ENCODE data around the gene ZNF684.
"Not testable (repeated sequence)": the region's sequence is repeated elsewhere in the genome, so short reads cannot be mapped to it uniquely, and the experiment has no call there.

The ZNF684 gene

DNA sequence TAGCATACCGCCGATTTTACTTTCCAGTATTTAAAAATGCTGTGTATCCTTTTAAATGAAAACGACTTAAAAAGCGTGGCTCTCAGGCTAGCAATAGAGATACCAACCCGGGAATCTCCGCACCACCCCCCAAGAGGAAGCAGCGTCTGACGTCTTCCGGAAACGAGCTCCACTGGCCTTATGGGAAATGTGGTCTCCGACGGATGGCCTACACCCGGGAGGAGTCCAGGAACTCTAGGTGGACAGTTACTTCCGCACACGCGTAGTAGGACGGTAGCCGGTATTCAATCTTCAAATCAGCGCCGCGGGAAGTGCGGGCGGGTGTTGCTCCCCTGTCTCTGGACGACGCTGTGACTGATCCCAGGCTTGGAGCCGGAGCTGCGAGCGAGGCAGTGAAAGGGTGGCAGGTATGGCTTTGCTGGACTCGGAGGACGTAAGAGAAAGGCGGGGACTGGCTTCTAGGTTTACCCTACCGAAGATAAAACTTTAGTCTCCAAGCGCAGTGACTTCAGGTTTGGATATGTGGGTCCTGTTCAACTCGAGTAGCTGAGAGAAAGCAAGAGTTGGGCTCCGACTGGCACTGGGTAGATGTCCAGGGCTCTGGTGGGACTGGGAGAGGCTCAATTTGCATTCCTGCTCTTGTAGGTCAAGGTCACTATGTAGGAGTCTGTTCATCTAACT is at the start of gene ZNF684:
ZNF684 (plus strand) TSS at position 257 of the 681 bp plus-strand sequence. CDS start 1,530 bp downstream, outside the sequence.
- DNase-seq (ENCODE audit: low spot score): peak; percentile 89

DNA sequence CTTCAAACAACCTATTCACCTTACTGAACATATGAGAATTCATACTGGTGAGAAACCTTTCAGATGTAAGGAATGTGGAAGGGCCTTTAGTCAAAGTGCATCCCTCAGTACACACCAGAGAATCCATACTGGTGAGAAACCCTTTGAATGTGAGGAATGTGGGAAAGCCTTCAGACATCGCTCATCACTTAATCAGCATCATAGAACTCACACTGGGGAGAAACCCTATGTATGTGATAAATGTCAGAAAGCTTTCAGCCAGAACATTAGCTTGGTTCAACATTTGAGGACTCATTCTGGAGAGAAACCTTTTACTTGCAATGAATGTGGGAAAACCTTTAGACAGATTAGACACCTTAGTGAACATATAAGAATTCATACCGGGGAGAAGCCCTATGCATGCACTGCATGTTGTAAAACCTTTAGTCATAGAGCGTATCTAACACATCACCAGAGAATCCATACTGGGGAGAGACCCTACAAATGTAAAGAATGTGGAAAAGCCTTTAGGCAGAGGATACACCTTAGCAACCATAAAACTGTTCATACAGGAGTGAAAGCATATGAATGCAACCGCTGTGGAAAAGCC is 36.0 kb upstream of the ZNF684 start:
- DNase-seq (ENCODE audit: low spot score): no peak

DNA sequence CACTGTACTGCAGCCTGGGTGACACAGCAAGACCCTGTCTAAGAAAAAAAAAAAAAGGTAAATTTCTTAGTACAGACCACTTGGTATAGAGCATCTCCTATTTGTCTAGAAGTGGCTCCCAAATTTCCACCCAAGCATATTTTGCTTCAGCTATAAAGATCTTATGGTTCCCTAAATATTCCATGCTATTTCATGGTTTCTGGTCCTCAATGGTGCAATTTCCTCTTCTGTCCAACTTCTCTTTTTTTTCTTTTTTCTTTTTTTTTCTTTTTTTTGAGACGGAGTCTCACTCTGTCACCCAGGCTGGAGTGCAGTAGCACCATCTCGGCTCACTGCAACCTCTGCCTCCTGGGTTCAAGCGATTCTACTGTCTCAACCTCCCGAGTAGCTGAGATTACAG is 28.8 kb upstream of the ZNF684 start:
- not testable (repeated sequence) for DNase-seq (ENCODE audit: low spot score)

DNA sequence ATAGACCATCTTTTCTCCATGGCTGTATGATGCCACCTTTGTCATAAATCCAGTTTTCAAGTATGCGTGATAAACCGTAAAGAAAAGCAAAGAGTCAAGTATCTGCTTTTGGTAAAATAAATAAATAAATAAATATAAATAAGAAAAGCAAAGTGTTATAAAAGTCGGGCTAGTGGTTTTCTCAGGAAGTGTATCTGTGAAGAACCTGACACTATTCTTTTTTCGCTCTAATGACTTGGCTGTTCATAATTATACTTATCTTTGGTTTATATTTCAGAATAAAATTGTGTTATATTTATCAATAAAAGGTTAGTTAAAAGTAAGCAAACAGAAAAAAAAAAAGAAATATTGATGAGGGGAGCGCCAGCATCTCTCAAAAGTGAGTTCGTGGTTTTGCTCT is 23.5 kb upstream of the ZNF684 start:
- DNase-seq (ENCODE audit: low spot score): no peak

DNA sequence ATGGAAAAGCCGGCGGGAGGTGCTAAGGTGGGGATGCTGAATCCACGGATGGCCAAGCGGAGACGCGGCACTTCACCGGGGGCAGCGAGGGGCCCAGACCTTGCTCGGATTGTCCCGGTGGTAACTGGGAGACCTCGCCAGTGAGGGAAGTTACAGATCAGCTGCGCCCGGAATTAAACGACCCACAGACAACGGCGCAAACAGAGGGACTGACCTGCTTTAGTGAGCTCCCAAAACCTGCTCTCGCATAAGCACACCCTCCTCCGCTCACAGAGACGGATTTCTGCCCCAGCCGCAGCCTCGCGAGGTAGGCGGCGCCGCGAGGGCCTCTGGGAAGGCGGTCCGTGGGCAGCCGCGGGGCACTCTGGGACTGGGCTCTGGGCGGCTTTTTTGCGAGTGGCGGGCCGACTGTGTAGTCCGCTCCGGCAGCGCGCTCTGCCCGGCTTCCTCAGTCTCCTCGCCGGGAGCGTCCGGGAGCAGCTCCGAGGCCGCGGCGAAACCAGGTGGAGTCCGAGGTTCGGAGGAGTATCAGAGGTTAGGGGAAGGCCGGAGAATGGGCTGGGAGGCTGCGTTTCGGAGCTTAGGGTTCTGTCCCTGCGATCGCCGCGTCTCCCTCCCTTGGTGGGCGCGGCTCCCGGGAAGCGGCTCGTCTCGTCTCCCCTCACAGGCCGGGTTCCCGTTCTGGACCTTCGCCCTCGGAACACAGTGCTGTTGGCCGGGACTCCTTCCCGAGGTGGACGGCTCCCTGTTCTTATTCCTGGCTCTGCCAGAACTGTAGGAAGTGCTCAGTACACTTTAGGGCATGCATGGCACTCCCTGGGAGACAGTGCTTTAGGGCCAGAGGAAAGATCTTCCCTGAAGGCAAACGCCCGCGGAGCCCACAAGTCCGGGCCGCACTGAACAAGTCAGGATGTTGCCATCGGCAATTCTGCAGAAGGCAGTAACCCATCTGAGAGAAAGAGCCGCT is 22.8 kb upstream of the ZNF684 start, which contains the start of gene EXO5:
EXO5 (plus strand) TSS at position 393 of the 967 bp plus-strand sequence. CDS start 5,778 bp downstream, outside the sequence.
- peak; percentile 79 for DNase-seq (ENCODE audit: low spot score)

DNA sequence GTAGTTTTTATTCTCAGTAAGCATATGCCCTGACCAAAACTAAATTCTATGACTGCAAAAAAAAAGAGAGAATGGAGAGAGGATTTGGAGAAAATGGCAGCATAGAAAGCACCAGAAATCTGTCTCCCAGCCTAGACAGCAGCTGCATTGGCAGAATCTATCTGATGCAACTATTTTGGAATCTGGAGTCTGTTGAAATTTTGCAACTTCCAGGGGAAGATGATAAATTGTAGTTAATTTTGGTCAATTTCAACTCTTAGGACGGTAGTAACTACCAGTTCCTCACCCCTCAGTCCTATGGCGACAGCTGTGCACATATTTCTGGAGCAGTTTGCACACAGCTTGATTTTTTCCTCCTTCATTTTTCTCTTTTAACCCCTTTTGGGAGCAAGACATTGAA is 11.9 kb upstream of the ZNF684 start:
- no peak for DNase-seq (ENCODE audit: low spot score)

DNA sequence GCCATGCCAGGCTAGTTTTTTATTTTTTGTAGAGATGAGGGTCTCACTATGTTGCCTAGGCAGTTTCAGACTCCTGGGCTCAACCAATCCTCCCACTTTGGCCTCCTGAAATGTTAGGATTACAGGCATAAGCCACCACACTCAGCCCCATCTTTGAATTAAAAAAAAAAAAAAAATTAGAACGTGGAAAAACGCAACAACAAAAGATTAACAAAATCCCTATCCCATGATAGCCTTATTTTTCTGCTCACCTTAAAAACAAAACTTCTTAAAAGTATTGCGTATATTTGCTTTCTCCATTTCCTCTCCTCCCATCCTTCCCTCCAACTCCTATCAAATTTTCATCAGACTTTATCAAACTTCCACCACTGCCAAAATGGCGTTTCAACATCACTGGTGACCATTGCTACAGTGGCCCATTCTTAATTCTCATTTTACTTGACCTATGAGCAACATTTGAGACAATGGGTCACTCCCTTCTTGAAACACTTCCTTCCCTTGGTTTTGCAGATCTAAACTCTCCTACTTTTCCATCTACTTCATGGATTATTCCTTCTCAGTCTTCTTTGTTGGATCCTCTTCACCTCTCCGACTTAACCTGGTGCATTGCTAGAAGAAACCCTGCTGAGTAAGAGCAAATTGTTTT is 579 bp upstream of the ZNF684 start:
- DNase-seq (ENCODE audit: low spot score): peak; percentile 8

DNA sequence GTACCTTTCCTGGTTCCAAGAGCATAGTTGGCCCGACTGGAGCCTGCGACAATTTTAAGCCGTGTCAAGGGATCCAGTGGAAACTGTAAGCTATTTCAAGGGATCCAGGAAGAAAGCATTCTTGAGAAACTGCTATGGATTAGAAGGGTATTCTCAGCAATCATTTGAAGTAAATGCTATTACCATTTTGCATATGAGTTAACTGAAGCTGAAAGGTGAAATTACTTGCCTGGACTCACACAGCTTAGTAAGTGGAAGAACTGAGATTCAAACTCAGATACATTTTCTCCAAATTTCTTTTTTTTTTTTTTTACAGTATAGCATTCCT is 589 bp downstream of the ZNF684 start:
- DNase-seq (ENCODE audit: low spot score): peak; percentile 9

DNA sequence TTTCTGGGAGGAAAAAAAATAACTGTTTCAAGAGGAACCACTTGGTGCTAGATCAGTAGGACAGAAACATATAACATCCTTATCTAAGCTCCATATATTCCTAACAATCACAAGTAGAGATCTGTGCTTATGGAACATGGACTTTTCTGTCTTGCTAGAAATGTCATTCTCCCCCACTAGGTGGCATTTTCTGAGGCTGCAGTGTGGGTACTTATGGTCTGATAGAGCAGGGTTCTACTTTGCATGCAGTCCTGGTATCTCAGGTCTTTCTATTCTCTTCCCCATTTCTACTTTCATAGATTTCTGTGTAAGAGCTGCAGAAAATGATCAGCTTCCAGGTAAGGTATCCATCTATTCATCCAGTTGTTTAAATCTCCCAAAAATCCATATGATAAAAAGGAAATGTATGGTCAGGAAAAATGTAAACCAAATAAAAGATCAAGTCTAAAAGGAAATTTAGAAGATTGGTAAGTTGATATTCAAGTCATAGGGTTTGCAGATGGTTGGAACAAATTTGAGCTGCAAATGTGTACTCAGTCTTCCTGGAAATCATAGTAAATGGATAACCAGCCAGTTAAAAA is 1.5 kb downstream of the ZNF684 start:
- DNase-seq (ENCODE audit: low spot score): peak; percentile 77

DNA sequence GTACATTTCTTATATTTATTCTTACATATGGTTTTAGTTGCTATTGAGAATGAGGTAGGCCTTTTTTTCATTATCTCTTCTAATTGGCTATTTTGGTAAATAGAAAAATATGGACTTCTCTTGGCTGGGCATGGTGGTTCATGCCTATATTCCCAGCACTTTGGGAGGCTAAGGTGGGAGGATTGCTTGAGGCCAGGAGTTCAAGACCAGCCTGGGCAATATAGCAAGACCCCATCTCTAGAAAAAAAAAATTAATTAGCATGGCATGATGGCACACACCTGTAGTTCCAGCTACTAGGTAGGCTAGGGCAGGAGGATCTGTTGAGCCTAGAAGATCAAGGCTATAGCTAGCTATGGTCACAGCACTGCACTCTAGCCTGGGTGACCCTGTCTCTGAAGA is 3.2 kb downstream of the ZNF684 start:
- DNase-seq (ENCODE audit: low spot score): no peak

DNA sequence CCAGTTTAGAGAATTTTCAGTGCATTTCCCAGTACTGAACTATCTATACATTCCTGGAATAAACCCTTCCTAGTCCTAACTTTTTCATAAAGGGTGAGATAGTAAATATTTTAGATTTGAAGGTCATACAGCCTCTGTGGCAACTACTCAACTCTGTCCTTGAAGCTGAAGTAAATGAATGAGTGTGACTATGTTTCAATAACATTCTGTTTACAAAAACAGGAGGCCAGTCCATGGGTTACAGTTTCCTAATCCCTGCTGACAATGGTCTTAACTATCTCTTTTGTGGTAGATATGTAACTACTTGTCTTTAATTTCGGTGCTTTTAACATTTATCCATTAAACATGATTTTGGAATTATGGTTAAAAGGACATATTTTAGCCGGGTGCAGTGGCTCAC is 4.3 kb downstream of the ZNF684 start:
- no peak for DNase-seq (ENCODE audit: low spot score)

DNA sequence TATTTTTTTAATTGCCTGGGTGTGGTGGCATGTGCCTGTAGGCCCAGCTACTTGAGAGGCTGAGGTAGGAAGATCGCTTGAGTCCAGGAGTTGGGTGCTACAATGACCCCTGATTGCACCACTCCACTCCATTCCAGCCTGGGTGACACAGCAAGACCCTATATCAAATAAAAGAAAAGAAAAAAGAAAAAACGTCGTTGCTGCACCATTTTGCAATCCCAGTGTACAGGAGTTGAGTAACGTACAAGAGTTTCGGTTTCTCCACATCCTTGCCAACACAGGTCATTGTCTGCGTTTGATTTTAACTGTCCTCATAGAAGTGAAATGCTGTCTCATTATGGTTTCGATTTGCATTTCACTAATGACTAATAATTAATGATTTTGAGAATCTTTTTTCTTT is 7.9 kb downstream of the ZNF684 start:
- DNase-seq (ENCODE audit: low spot score): no peak

DNA sequence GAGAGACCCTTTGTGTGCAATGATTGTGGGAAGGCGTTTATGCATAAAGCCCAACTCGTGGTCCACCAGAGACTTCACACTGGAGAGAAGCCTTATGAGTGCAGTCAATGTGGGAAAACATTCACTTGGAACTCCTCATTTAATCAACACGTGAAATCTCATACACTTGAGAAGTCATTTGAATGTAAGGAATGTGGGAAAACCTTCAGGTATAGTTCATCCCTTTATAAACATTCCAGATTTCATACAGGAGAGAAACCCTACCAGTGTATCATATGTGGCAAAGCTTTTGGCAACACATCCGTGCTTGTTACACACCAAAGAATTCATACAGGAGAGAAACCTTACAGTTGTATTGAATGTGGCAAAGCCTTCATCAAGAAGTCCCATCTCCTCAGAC is 15.5 kb downstream of the ZNF684 start:
- no peak for DNase-seq (ENCODE audit: low spot score)

DNA sequence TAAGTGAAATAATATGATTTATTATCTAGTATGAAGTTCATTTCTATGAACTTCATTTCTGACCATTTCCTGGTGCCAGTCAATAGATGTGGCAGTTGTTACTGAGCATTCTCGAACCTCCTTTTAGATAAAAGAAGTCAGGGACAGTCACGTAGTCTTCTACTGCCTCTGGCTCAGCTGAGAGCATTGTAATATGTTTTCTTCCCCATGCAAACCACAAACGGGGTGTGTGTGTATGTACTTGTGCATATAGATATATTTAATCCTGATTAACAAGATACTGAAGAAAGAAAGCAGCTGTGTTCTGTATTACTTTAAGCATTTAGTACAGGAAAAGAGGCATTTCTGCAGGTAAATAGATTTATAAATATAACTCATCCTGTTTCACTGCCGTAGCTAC is 21.6 kb downstream of the ZNF684 start:
- DNase-seq (ENCODE audit: low spot score): no peak

DNA sequence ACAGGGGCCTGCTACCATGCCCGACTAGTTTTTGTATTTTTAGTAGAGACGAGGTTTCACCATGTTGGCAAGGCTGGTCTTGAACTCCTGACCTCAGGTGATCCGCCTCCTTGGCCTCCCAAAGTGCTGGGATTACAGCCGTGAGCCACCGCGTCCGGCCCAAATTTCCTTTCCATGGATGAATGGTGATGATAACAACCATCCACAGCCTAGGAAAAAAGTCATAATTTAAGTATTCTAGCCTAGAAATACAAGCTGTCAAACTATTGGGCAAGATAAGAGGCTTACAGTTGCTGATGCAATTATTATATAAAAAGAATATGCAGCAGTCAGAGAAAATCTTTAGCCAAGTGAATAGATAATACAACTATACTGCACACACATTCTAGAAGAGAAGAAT is 23.4 kb downstream of the ZNF684 start:
- not testable (repeated sequence) for DNase-seq (ENCODE audit: low spot score)

DNA sequence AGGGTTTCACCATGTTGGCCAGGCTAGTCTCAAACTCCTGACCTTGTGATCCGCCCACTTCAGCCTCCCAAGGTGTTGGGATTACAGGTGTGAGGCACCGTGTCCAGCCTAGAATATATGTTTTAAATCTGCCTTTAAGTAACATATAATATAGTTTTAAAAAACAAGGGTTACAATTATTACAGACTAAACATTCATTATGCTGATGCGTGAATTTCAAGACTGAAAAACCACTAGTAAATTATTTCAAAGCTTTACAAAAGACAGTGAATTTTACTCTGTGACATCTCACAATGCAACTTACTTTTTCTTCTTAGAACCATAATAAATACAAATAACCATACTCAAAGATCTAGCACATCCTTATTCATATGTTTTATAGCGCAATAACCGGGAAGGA is 24.7 kb downstream of the ZNF684 start:
- DNase-seq (ENCODE audit: low spot score): no peak

DNA sequence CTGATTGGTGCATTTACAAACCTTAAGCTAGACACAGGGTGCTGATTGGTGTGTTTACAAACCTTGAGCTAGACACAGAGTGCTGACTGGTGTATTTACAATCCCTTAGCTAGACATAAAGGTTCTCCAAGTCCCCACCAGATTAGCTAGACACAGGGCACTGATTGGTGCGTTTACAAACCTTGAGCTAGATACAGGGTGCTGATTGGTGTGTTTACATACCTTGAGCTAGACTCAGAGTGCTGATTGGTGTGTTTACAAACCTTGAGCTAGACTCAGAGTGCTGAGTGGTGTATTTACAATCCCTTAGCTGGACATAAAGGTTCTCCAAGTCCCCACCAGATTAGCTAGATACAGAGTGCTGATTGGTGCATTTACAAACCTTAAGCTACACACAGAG is 26.8 kb downstream of the ZNF684 start:
- not testable (repeated sequence) for DNase-seq (ENCODE audit: low spot score)

DNA sequence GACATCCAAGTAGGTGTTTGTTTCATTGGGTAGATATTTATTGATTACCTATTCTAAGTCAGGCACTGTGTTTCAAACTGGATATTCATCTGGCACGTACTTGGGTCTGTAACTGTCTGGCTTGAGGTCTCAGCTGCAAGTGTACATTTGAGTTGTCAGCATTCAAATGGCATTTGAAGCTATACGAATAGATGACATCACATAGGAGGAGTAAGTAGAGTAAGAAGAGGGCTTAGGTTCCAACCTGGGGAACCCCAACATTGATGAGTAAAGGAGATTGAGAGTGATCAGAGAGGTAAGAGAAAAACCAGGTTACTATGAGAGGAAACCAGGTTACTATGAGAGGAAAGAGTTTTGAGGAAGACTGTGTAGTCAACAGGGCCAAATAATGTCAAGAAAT is 30.7 kb downstream of the ZNF684 start:
- no peak for DNase-seq (ENCODE audit: low spot score)

DNA sequence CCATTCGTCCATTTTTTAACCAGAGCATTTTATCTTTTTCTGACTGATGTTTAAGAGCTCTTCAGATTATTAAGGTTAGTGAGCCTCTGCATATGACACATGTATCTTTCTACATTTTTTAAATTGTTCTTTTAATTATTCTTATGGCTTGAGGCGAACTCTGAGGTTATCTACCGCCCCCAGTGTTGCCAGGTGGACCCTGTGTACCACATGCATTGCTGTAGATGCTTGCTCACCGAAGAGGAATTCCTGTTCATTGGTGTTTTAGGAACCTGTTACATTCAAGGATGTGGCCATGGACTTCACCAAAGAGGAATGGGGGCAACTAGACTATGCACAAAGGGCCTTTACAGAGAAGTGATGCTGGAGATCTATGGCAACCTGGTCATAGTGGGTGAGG is 31.8 kb downstream of the ZNF684 start:
- DNase-seq (ENCODE audit: low spot score): no peak

DNA sequence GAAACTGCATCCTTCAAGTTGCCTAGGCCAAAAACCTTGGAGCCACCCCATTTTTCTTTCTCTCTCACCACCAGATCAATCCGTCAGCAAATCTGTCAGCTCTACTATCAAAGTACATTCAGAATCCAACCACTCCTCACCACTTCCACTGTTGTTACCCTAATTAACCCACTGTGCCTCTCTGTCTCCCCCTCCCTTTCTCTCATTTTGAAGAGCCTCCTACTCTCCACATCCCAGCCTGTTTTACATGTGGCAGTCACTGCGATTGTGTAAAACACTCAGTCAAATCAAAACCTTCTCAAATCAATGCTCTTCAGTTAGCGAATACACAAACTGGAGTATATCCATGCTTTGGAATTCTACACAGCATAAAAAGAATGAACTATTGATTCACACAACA is 33.1 kb downstream of the ZNF684 start:
- no peak for DNase-seq (ENCODE audit: low spot score)

DNA sequence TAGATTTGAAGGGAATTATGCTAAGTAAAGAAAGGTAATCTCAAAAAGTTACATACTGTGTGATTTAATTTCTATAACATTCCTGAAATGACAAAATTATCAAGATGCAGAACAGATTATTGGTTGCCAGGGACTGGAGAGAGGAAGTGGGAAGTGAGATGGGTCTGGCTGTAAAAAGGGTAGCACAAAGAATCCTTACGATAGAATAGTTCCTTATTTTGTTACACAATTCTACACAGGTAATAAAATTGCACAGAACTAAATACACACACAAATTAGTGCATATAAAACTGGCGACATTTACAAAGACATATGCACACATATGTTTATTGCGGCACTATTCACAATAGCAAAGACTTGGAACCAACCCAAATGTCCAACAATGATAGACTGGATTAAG is 33.5 kb downstream of the ZNF684 start:
- DNase-seq (ENCODE audit: low spot score): no peak

DNA sequence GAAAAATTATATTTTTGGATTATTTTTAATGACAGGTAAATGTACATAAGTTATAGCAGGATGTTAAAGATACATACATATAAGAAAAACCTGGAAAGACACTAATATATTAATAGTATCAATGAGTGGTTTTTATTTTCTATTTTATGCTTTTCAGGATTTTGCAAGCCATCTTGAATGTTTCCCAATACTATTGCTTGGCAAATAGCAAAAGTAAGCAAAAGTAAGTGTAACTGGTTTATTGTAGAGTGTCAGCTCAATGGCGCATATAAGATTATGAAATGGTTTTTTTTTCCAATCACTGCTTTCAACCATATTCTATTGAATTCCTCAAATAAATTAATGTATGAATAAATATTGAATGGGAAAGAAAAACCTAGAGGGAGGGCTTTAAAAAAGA is 36.4 kb downstream of the ZNF684 start:
- DNase-seq (ENCODE audit: low spot score): no peak
